HTR-8/SVneo (cell line): ENCODE measurements around the gene DNAJC13.
A peak's percentile ranks its signal among the peaks of the same experiment; 100 is the strongest.

Experiments
- DNase-seq: peaks from one replicate; pipeline ENCODE4 v3.0.0; 2011; ENCODE audit warnings: low spot score, mixed read lengths; ENCODE audit not compliant: insufficient read length
- FAIRE-seq: peaks from 2 replicates; lab custom pipeline; 2011; peaks lifted over from hg19 to GRCh38; lab: Jason Lieb, UNC

DNAJC13 gene

GRCh38 chr3:132401255-132401654, 16.0 kb upstream of the DNAJC13 start:
- no peak for DNase-seq
- FAIRE-seq, result no peak

- no peak for FAIRE-seq
- DNase-seq, result no peak
Measured at GRCh38 chr3:132404276-132404675, 13.0 kb upstream of the DNAJC13 start.

- FAIRE-seq, result no peak
- DNase-seq, result no peak
Measured at GRCh38 chr3:132405188-132405587, 12.1 kb upstream of the DNAJC13 start.

GRCh38 chr3:132405609-132406299, 11.5 kb upstream of the DNAJC13 start:
- FAIRE-seq (no peak), DNase-seq (no peak)

- DNase-seq (no peak), FAIRE-seq (no peak)
Measured at GRCh38 chr3:132406587-132406986, 10.7 kb upstream of the DNAJC13 start.

- FAIRE-seq, result no peak
- DNase-seq, result no peak
Measured at GRCh38 chr3:132407025-132407424, 10.3 kb upstream of the DNAJC13 start.

GRCh38 chr3:132414841-132415240, 2.5 kb upstream of the DNAJC13 start:
- FAIRE-seq (no peak), DNase-seq (no peak)

- DNase-seq (no peak), FAIRE-seq (no peak)
Measured at GRCh38 chr3:132416161-132416560, 1.1 kb upstream of the DNAJC13 start.

GRCh38 chr3:132417695-132418411, 551 bp downstream of the DNAJC13 start:
- FAIRE-seq (no peak), DNase-seq (peak; percentile 34)

GRCh38 chr3:132418916-132419315, 1.6 kb downstream of the DNAJC13 start:
- no peak for DNase-seq
- FAIRE-seq, result no peak

- FAIRE-seq, result no peak
- DNase-seq, result no peak
Measured at GRCh38 chr3:132421832-132422231, 4.5 kb downstream of the DNAJC13 start.

GRCh38 chr3:132422531-132422930, 5.2 kb downstream of the DNAJC13 start:
- DNase-seq, result no peak
- FAIRE-seq, result no peak

- DNase-seq (peak; percentile 77), FAIRE-seq (no peak)
Measured at GRCh38 chr3:132432639-132433038, 15.3 kb downstream of the DNAJC13 start.

- FAIRE-seq, result no peak
- no peak for DNase-seq
Measured at GRCh38 chr3:132433121-132433520, 15.8 kb downstream of the DNAJC13 start.

- no peak for FAIRE-seq
- DNase-seq, result no peak
Measured at GRCh38 chr3:132435224-132435910, 18.1 kb downstream of the DNAJC13 start.

GRCh38 chr3:132435911-132436425, 18.7 kb downstream of the DNAJC13 start:
- DNase-seq (no peak), FAIRE-seq (no peak)

GRCh38 chr3:132443421-132443820, 26.1 kb downstream of the DNAJC13 start:
- no peak for DNase-seq
- FAIRE-seq, result no peak

GRCh38 chr3:132444383-132444782, 27.1 kb downstream of the DNAJC13 start:
- FAIRE-seq (no peak), DNase-seq (no peak)

GRCh38 chr3:132445817-132446216, 28.5 kb downstream of the DNAJC13 start:
- DNase-seq (peak; percentile 56), FAIRE-seq (no peak)

- FAIRE-seq (no peak), DNase-seq (no peak)
Measured at GRCh38 chr3:132448216-132448961, 31.1 kb downstream of the DNAJC13 start.
